HG03039 (cell line): ENCODE measurements around the gene NEK10.

Experiments
- ATAC-seq: cut with Tn5 transposase; IDR thresholded peaks from one replicate; pipeline ENCODE4 v1.9.1; 2021; ENCODE audit warnings: mild to moderate bottlenecking, moderate library complexity; ENCODE audit not compliant: unreplicated experiment

Gene NEK10

DNA sequence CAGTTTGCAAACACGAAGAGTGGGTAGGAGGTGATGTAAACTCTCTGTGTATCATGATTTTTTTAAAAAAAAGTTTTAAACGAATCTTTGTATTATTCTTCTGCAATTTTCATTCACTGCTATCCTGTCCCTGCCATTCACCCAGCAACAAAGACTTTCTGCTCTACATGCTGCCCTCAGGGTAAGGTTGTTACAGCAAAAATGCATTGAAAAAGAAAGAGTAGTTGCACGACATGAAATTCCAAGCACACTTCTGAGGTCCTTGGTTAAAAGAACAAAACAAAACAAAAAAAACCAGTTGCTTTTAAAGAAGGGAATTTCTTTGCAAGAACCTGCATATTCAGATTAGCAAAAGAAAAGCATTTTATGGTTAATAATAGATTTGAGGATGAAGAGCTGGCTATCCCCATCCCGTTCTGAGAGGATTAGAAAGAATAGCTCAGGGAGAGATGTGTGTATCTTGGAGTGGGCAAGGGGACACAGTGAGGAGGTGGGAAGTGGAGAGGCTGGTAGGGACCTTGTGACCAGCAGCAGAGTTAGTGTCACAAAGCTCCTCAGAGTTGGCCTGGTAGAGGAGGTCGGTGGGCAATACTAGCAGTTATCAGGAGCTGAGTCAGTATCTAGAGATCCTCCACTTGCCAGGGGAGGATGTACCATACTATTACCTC lies 290.8 kb downstream of the NEK10 start:
- no peak for ATAC-seq

DNA sequence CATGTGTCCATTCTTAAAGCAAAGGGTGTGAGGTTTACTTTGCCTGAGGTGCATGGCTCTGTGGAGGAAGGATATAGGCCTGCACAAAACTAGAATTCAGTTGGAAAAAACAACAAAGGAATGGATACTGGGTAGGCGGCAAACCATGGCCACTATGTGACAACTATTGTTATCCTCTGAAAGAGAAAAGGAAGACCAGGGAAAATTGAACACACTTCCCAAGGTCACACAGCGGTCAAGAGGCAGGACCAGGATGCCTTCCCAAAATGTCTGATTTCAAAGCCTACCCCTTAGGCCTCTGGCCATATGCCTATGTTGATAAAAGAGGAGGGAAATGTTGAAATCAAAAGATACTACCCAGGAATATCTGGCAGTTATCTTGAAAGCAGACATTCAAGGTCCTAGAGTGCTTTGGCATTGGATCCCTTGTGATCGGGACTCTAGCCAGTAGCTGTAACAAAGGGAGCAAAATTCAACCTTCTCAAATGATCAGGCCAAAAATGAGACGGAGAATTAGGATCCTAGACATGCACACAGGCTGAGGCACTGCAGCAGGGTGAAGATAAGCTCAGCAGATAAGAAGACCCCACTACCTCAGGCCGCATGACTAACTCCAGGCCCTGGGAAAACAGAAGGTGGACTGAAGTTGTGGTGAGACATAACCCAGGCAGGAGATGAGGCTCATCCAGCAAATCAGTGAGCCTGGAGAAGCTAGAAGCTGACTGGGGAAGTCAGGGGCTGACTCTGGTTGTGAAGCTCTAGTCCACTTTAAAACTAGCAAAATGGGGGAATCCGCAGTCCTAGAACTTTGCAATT lies 292.2 kb downstream of the NEK10 start:
- ATAC-seq: no peak

DNA sequence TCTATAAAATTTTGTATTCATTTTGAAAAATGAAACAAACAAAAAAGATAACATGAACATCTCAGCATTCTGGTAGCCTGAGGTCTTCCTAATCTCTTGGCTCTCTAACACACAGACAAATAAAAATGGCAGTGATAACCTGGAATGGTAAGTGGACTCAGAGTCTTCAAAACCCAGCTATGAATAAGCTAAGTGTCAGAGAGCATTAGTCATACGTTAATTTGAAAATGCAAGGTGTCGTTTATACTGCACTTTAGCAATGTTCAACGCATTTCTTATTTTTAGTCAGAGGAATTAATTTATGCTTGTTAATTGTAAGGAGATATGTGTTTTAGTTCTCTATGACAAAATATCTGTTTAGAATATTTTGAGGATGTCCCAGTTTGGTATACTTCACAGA lies 294.3 kb downstream of the NEK10 start:
- no peak for ATAC-seq

DNA sequence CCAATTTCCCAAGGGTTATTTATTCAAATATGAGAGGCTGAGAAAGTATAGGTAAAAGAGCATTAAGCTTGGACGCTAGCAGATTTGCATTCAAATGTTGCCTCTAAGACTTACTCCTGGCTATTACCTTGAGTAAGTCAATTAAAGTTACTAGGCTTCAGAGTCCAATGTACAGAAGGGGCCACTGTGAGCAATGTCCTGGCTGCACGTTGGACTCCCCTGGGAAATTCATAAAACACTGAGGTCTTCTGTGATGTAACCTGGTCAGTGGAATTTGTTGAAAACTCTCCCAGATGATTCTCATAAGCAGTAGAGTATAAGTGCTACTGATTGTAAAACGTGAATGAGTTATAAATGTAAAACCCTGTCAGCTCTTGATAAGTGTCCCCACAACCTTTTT lies 295.3 kb downstream of the NEK10 start:
- no peak for ATAC-seq

DNA sequence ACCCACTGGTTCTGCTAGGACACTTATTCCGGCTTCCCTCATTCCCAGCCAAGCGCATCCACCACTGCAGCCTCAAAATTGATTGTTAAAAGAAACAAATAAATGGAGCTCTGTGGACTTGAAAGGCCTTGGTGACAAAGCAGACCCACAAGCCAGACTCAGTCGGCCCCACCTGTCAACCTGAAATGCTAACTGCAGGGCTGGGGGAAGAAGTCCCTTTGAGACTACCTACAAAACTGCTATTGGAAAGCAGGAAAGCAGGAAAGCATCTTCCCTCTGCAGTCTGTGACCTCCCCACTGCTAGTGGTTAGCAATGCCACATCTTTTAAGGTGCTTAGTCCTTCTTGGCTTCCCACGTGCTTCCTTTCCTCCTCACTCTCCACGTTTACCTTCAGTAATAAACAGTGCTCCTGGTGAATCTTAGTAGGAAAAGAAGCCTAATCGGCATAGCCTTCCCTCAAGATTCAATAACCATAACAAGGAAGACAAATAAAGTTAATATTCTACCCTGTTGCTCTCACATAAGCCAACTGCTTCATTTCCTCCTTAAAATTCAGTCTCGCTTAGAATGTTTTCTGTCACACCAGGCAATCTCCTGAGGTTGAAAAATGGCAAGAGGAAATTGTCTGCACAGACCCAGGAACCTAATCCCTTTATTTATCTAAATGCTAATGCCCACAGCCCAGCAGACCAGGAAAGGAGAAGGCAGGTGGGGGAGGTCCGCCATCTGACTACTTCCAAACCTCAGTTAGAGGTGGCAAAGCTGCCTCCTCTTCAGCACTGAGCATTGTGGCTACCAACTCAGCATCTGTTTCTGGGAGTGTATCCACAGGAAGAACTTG lies 296.2 kb downstream of the NEK10 start:
- no peak for ATAC-seq

DNA sequence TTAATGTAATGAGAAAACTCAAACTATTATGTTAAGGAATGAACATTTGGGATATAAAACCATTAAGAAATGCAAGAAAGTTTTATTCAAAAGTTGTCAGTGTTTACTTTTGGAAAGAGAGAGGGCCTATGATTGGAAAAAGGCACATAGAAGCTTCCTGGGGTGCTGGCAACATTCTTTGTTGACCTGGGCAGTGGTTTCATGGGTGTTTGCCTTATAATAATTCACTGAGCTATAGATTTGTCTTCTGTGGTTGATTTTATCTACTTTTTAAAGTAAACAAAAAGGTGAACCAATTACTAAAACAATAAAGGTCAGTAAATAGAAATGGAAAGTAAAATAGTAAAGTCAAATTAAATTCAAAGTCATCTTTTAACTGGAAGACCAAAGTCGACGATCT lies 308.8 kb downstream of the NEK10 start:
- no peak for ATAC-seq
